Left lung (tissue), 10 donors: ENCODE results near the gene TARBP1. TPM values are rescaled to one million over a fixed set of nuclear protein-coding genes. Genes with fewer than 3 reads are reported as not detected.

Source experiments
- ATAC-seq: fragments of 200-7000 bp; cut with Tn5 transposase; one replicate; pipeline ENCODE4 v1.9.1; 2020; ENCODE audit warnings: moderate library complexity
- DNase-seq, 4 donors: peaks; one replicate each; pipeline ENCODE4 v3.0.0-alpha.2; 2013 to 2020
- H3K27ac ChIP-seq, 2 donors: fragments of 200-600 bp; sonication (generic) in 1 of 2; one replicate each; pipeline versions ENCODE4 v1.5.0 to v1.8.0; 2020 to 2021
- H3K27me3 ChIP-seq, 2 donors: fragments of 200-600 bp; sonication (generic) in 1 of 2; one replicate each; pipeline versions ENCODE4 v1.5.0 to v1.8.0; 2020 to 2021
- H3K36me3 ChIP-seq, 2 donors: fragments of 200-600 bp; sonication (generic) in 1 of 2; one replicate each; pipeline versions ENCODE4 v1.5.0 to v1.8.0; 2020 to 2021
- H3K4me1 ChIP-seq, 2 donors: fragments of 200-600 bp; one replicate each; pipeline ENCODE4 v1.8.0; 2021
- H3K4me3 ChIP-seq, 2 donors: fragments of 200-600 bp; sonication (generic) in 1 of 2; one replicate each; pipeline versions ENCODE4 v1.5.0 to v1.8.0; 2020 to 2021; ENCODE audit warnings: mild to moderate bottlenecking in 1 of 2
- H3K9me3 ChIP-seq, 2 donors: fragments of 200-600 bp; sonication (generic) in 1 of 2; one replicate each; pipeline versions ENCODE4 v1.5.0 to v1.8.0; 2020 to 2021
- intact Hi-C, 2 donors: fragments of 100-400 bp; cut with DNase I; formaldehyde crosslinking; loops; one replicate each; pipeline versions ENCODE4 v1.11.2 to v1.14.2; 2022
- polyA plus RNA-seq, 6 donors: library from polyadenylated mRNA; unstranded; fragments of 120-200 nt; gene quantifications; one replicate each; pipeline ENCODE4 v1.2.1, GENCODE V29; 2013; ENCODE audit not compliant: insufficient read length in 6 of 6
- total RNA-seq, 2 donors: library from RNA; stranded (reverse); fragmentation: NEBNext Ultra II Directional; extraction: Animal tissue kit (Norgen Biotek cat#: 25700); gene quantifications; one replicate each; pipeline ENCODE4 v1.2.1, GENCODE V29; 2021
- TF ChIP-seq, protein P1 (sequence below), 2 donors: fragments of 200-600 bp; sonication (generic) in 1 of 2; IDR thresholded peaks; one replicate each; pipeline versions ENCODE4 v1.5.0 to v1.8.0; 2021; ENCODE audit warnings: antibody characterized with exemption in 2 of 2
- donor health status: DM: no; HTN: yes; CAD: no.
- donor health status: DM: no; HTN: no; CAD: no.

TARBP1 gene
- total and polyA plus RNA-seq, 8 donors = 20.9 to 113 (median 97.3) TPM

DNA sequence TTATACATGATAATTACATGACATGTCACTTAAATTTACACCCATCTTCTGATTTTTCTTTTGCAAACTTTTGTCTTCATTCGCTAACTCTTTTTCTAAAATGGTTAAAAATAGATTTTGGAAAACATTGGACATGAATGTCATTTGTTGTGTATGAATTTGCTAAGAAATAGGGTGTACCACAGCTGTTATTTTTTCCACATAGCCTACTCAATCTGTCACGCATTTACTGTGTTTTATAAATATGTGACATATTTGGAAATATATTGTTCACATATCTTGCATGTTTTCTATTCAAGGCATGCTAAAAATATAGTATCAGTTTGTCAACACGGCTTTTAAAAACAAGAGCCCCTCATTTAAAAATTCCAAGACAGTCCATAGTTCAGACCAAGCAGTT, 47.9 kb upstream of the TARBP1 start:
- Histone ChIP-seq H3K9me3 (no peaks in the 10 kb centered on the region), H3K27me3 (no peaks in the 10 kb centered on the region), H3K36me3 (no peaks in the 10 kb centered on the region), H3K27ac (no peak overlapping the region), H3K4me1 (peaks cover 25 to 88% of the 10 kb centered on the region in 2 donors), H3K4me3 (no peak overlapping the region)
- TF ChIP-seq, protein P1, sequence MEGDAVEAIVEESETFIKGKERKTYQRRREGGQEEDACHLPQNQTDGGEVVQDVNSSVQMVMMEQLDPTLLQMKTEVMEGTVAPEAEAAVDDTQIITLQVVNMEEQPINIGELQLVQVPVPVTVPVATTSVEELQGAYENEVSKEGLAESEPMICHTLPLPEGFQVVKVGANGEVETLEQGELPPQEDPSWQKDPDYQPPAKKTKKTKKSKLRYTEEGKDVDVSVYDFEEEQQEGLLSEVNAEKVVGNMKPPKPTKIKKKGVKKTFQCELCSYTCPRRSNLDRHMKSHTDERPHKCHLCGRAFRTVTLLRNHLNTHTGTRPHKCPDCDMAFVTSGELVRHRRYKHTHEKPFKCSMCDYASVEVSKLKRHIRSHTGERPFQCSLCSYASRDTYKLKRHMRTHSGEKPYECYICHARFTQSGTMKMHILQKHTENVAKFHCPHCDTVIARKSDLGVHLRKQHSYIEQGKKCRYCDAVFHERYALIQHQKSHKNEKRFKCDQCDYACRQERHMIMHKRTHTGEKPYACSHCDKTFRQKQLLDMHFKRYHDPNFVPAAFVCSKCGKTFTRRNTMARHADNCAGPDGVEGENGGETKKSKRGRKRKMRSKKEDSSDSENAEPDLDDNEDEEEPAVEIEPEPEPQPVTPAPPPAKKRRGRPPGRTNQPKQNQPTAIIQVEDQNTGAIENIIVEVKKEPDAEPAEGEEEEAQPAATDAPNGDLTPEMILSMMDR (IDR thresholded peaks at IDR 0.05) = no peak
- intact Hi-C loops = no loop called here
- DNase-seq (peak in 2 of 4 donors; percentile 71 to 73), ATAC-seq (no peak)

DNA sequence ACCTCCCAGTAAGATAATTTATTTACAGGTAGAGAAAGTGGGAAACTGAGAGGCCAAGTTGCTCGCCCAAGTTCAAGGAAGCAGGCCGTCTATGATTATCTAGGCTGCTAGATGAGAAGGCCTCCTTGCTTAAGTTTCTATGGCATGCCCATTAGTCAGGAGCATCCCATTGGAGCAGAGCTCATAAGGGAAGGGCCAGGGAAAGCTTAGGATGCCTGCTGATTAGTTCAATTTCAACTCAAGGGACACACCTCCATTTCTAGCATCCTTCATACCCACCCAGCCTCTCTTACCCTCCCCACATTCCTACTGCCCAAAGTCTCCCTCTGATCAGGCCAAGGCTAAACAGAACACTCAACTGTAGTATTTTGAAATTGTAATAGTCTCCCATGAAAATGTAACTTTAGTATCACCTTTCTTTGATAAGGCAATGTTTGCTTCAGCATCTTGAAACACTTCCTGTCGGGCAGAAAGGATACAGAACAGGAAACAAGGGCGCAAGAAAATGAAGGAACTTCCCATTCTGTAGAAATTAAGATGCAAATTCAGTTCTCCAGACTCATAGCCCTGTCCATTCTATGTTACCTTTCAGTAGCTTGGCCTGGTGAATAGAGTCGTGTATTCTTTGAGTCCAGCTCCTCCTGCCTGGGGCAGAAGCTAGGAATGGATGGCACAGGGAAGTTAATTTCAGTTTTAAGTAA, 46.3 kb upstream of the TARBP1 start:
- TF ChIP-seq, protein P1 (IDR thresholded peaks at IDR 0.05) = no peak
- intact Hi-C loops = no loop called here
- DNase-seq (no peak), ATAC-seq (peak; percentile 37)
- Histone ChIP-seq H3K4me3 (no peak overlapping the region), H3K27me3 (no peaks in the 10 kb centered on the region), H3K9me3 (no peaks in the 10 kb centered on the region), H3K4me1 (peaks cover 11 to 84% of the 10 kb centered on the region in 2 donors), H3K27ac (peak overlapping the region; percentile 47 to 88), H3K36me3 (no peaks in the 10 kb centered on the region)

DNA sequence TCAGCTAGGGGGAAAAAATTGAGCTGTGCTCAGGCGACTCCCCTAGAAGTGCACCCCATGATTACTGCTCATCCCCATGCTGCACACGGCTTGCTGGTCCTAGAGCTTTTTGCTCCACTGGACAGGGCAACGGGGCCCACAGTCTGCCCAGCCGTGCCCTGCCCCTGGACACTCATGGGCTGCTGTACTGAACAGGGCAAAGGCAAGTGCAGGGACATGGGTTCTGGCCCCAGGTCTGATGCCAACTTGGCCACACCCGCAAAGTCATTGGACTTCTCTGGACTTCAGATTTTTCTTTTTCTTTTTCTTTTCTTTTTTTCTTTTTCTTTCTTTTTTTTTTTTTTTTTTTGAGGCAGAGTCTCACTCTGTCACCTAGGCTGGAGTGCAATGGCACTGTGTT, 42.9 kb upstream of the TARBP1 start:
- H3K9me3 ChIP-seq = no peaks in the 10 kb centered on the region
- DNase-seq (no peak), ATAC-seq (no peak)
- H3K4me3 ChIP-seq = no peak overlapping the region
- H3K36me3 ChIP-seq = no peaks in the 10 kb centered on the region
- intact Hi-C loops = no loop called here
- H3K27me3 ChIP-seq = no peaks in the 10 kb centered on the region
- H3K27ac ChIP-seq = peak overlapping the region; percentile 88 to 90
- TF ChIP-seq, protein P1 (IDR thresholded peaks at IDR 0.05) = no peak
- H3K4me1 ChIP-seq = peaks cover 7 to 80% of the 10 kb centered on the region in 2 donors

DNA sequence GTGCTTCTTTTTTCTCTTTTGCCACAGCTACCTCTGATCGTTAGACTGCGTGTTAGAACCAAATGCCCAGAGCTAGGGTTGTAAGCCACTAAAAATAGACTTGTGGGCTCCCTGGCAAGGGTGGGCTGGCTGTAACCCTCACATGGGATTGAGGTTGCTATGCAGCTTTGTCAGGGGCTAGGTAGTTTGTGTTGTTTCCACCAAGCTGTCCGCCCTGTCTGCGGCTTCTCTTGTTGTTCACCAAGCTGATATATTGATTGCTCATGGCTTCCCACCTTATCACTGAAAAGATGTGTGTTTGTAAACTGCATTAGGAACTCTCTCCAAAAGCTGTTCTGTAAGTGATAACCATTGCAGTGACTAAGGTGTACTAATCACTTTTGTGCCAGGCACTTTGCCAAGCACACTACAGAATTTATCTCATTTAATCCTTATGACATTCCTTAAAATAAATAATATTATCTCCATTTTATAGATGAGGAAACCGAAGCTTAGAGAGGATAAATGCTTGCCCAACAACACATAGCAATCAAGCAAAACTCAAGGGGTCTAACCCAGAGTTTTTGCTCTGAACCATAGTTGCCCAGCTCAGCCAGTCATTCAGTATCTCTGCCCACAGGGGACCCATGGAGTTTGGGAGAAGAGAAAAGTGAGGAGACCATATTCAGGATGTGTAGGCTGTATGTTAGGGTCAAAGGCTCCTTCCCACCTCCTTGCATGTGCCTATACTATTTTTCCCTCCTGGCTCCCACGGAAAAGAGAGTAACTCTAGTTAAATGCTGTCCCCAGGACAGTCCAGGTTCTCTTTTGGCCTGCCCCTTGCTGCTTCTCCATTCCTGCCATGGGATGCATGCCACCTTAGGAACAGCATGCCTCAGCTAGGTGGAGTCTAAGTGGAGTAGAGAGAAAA, 42.2 kb upstream of the TARBP1 start:
- Histone ChIP-seq H3K27ac (peak overlapping the region in 1 of 2 donors; percentile 88), H3K9me3 (no peaks in the 10 kb centered on the region), H3K4me3 (no peak overlapping the region), H3K4me1 (peaks cover 7 to 81% of the 10 kb centered on the region in 2 donors), H3K36me3 (no peaks in the 10 kb centered on the region), H3K27me3 (no peaks in the 10 kb centered on the region)
- intact Hi-C loops = no loop called here
- peak; percentile 20 for ATAC-seq
- no peak for DNase-seq
- TF ChIP-seq, protein P1 (IDR thresholded peaks at IDR 0.05) = no peak

GRCh38 chr1:234519506-234519905, 40.5 kb upstream of the TARBP1 start:
- Histone ChIP-seq H3K4me3 (no peak overlapping the region), H3K27ac (no peak overlapping the region), H3K4me1 (peaks cover 12 to 78% of the 10 kb centered on the region in 2 donors), H3K9me3 (no peaks in the 10 kb centered on the region), H3K27me3 (no peaks in the 10 kb centered on the region), H3K36me3 (no peaks in the 10 kb centered on the region)
- intact Hi-C loops = no loop called here
- DNase-seq = no peak
- no peak for ATAC-seq
- TF ChIP-seq, protein P1 (IDR thresholded peaks at IDR 0.05) = no peak
